SK-N-SH (cell line): ENCODE measurements around the gene REELD1.

Source experiments
- MXI1 ChIP-seq: IDR thresholded peaks from 2 replicates; pipeline ENCODE4 v1.6.1; 2012; ENCODE audit warnings: mild to moderate bottlenecking, low read depth, low read length, improper control_type of control experiment
- TF ChIP-seq, protein P1 (sequence below): IDR thresholded peaks from 2 replicates; pipeline ENCODE4 v1.6.1; 2012; ENCODE audit warnings: mild to moderate bottlenecking, low read depth, low read length, moderate library complexity

GRCh38 chr4:146260521-146260920 lies 46.2 kb downstream of the REELD1 start:
- TF ChIP-seq, protein P1, sequence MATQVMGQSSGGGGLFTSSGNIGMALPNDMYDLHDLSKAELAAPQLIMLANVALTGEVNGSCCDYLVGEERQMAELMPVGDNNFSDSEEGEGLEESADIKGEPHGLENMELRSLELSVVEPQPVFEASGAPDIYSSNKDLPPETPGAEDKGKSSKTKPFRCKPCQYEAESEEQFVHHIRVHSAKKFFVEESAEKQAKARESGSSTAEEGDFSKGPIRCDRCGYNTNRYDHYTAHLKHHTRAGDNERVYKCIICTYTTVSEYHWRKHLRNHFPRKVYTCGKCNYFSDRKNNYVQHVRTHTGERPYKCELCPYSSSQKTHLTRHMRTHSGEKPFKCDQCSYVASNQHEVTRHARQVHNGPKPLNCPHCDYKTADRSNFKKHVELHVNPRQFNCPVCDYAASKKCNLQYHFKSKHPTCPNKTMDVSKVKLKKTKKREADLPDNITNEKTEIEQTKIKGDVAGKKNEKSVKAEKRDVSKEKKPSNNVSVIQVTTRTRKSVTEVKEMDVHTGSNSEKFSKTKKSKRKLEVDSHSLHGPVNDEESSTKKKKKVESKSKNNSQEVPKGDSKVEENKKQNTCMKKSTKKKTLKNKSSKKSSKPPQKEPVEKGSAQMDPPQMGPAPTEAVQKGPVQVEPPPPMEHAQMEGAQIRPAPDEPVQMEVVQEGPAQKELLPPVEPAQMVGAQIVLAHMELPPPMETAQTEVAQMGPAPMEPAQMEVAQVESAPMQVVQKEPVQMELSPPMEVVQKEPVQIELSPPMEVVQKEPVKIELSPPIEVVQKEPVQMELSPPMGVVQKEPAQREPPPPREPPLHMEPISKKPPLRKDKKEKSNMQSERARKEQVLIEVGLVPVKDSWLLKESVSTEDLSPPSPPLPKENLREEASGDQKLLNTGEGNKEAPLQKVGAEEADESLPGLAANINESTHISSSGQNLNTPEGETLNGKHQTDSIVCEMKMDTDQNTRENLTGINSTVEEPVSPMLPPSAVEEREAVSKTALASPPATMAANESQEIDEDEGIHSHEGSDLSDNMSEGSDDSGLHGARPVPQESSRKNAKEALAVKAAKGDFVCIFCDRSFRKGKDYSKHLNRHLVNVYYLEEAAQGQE = no peak
- no peak for TF ChIP-seq MXI1
